Osteocyte (in vitro differentiated cells): ENCODE results near the gene RARB. TPM values are rescaled to one million over a fixed set of nuclear protein-coding genes. Genes with fewer than 3 reads are reported as not detected.

ENCODE experiments used
- DNase-seq: peaks from one replicate; pipeline ENCODE4 v3.0.0; 2021; ENCODE audit warnings: mixed read lengths; ENCODE audit not compliant: unreplicated experiment; ENCODE audit errors: extremely low spot score
- H3K27ac Mint-ChIP-seq: one replicate; pipeline ENCODE4 v1.8.0; 2021; ENCODE audit warnings: mild to moderate bottlenecking, mixed read lengths; ENCODE audit not compliant: unreplicated experiment
- H3K27me3 Mint-ChIP-seq: one replicate; pipeline ENCODE4 v1.8.0; 2021; ENCODE audit warnings: mixed read lengths; ENCODE audit not compliant: unreplicated experiment
- H3K36me3 Mint-ChIP-seq: one replicate; pipeline ENCODE4 v1.8.0; 2021; ENCODE audit warnings: mixed read lengths; ENCODE audit not compliant: unreplicated experiment
- H3K4me1 Mint-ChIP-seq: one replicate; pipeline ENCODE4 v1.8.0; 2021; ENCODE audit warnings: mixed read lengths; ENCODE audit not compliant: unreplicated experiment
- H3K4me3 Mint-ChIP-seq: one replicate; pipeline ENCODE4 v1.8.0; 2021; ENCODE audit warnings: mild to moderate bottlenecking, moderate library complexity, mixed read lengths; ENCODE audit not compliant: unreplicated experiment
- H3K9me3 Mint-ChIP-seq: one replicate; pipeline ENCODE4 v1.8.0; 2021; ENCODE audit warnings: mixed read lengths; ENCODE audit not compliant: unreplicated experiment
- CTCF ChIP-seq: fragments of 200-600 bp; sonication (generic); IDR thresholded peaks from 2 replicates; pipeline ENCODE4 v1.5.0; 2021; ENCODE audit warnings: antibody characterized with exemption, mild to moderate bottlenecking, moderate library complexity
- total RNA-seq: library from RNA; stranded (reverse); gene quantifications from 2 replicates; pipeline ENCODE4 v1.2.1, GENCODE V29; 2021

Gene RARB
- total RNA-seq, 1 donor from 2014 or later: 4.8 TPM

GRCh38 chr3:25537516-25537915 lies 109.5 kb downstream of the RARB start:
- no peak overlapping the region for H3K4me3 Mint-ChIP-seq
- no peak overlapping the region for H3K27ac Mint-ChIP-seq
- no peak for TF ChIP-seq CTCF
- no peak for DNase-seq
- no peaks in the 10 kb centered on the region for H3K9me3 Mint-ChIP-seq
- H3K36me3 Mint-ChIP-seq: peaks cover 3% of the 10 kb centered on the region
- H3K27me3 Mint-ChIP-seq: no peaks in the 10 kb centered on the region
- H3K4me1 Mint-ChIP-seq: no peaks in the 10 kb centered on the region

- no peak for DNase-seq
- Mint-ChIP-seq H3K27ac (no peak overlapping the region), H3K36me3 (peaks cover 3% of the 10 kb centered on the region), H3K4me3 (no peak overlapping the region), H3K27me3 (no peaks in the 10 kb centered on the region), H3K4me1 (no peaks in the 10 kb centered on the region), H3K9me3 (no peaks in the 10 kb centered on the region)
- no peak for TF ChIP-seq CTCF
Measured at GRCh38 chr3:25540273-25540672, 112.2 kb downstream of the RARB start.

GRCh38 chr3:25542492-25543039 lies 114.5 kb downstream of the RARB start:
- H3K4me3 Mint-ChIP-seq: no peak overlapping the region
- TF ChIP-seq CTCF: no peak
- DNase-seq: no peak
- no peak overlapping the region for H3K27ac Mint-ChIP-seq
- peaks cover 3% of the 10 kb centered on the region for H3K36me3 Mint-ChIP-seq
- no peaks in the 10 kb centered on the region for H3K9me3 Mint-ChIP-seq
- H3K4me1 Mint-ChIP-seq: peaks cover 3% of the 10 kb centered on the region
- no peaks in the 10 kb centered on the region for H3K27me3 Mint-ChIP-seq

GRCh38 chr3:25547103-25547502 lies 119.0 kb downstream of the RARB start:
- Mint-ChIP-seq H3K27ac (no peak overlapping the region), H3K36me3 (no peaks in the 10 kb centered on the region), H3K4me1 (peaks cover 14% of the 10 kb centered on the region), H3K27me3 (no peaks in the 10 kb centered on the region), H3K9me3 (no peaks in the 10 kb centered on the region), H3K4me3 (no peak overlapping the region)
- no peak for DNase-seq
- TF ChIP-seq CTCF: no peak

GRCh38 chr3:25547943-25548674 lies 120.0 kb downstream of the RARB start:
- no peak for TF ChIP-seq CTCF
- H3K27me3 Mint-ChIP-seq: no peaks in the 10 kb centered on the region

More at GRCh38 chr3:25547943-25548674, 120.0 kb downstream of the RARB start:
- no peak for DNase-seq
- Mint-ChIP-seq H3K27ac (no peak overlapping the region), H3K36me3 (no peaks in the 10 kb centered on the region), H3K4me1 (peaks cover 14% of the 10 kb centered on the region), H3K4me3 (no peak overlapping the region), H3K9me3 (no peaks in the 10 kb centered on the region)
